H9 (cell line): ENCODE measurements around the gene VMAC. TPM values are rescaled to one million over a fixed set of nuclear protein-coding genes. Genes with fewer than 3 reads are reported as not detected.

Source experiments
- DNase-seq: peaks from one replicate; pipeline ENCODE4 v3.0.0-alpha.2; 2017
- H2AFZ ChIP-seq: one replicate; pipeline ENCODE4 v1.6.1; 2013; ENCODE audit warnings: mild to moderate bottlenecking, low read length, control low read depth, moderate library complexity
- H2AK5ac ChIP-seq: 2 replicates; pipeline ENCODE4 v1.6.1; 2013; ENCODE audit warnings: low read length, control low read depth, mixed read lengths; ENCODE audit not compliant: insufficient read length
- H2BK120ac ChIP-seq: one replicate; pipeline ENCODE4 v1.6.1; 2013; ENCODE audit warnings: low read depth, mild to moderate bottlenecking, low read length, control low read depth, inconsistent platforms; ENCODE audit not compliant: poor library complexity, severe bottlenecking
- H2BK12ac ChIP-seq: 2 replicates; pipeline ENCODE4 v1.6.1; 2013; ENCODE audit warnings: low read length, control low read depth, mixed read lengths, low read depth; ENCODE audit not compliant: insufficient read length
- H2BK15ac ChIP-seq: 2 replicates; pipeline ENCODE4 v1.6.1; 2013; ENCODE audit warnings: low read depth, low read length, control low read depth
- H2BK20ac ChIP-seq: one replicate; pipeline ENCODE4 v1.6.1; 2013; ENCODE audit warnings: low read depth, mild to moderate bottlenecking, low read length, control low read depth, inconsistent platforms; ENCODE audit not compliant: poor library complexity, severe bottlenecking
- H2BK5ac ChIP-seq: 2 replicates; pipeline ENCODE4 v1.6.1; 2013; ENCODE audit warnings: low read length, control low read depth, mixed read lengths; ENCODE audit not compliant: insufficient read length
- H3K14ac ChIP-seq: 2 replicates; pipeline ENCODE4 v1.6.1; 2013; ENCODE audit warnings: low read length, control low read depth; ENCODE audit not compliant: insufficient read depth
- H3K18ac ChIP-seq: 2 replicates; pipeline ENCODE4 v1.6.1; 2013; ENCODE audit warnings: low read depth, mild to moderate bottlenecking, mixed read lengths, low read length, control low read depth; ENCODE audit not compliant: insufficient read length
- H3K23ac ChIP-seq: 2 replicates; pipeline ENCODE4 v1.6.1; 2013; ENCODE audit warnings: low read length, control low read depth, mixed read lengths, low read depth; ENCODE audit not compliant: insufficient read length
- H3K23me2 ChIP-seq: 2 replicates; pipeline ENCODE4 v1.6.1; 2013; ENCODE audit warnings: low read depth, mild to moderate bottlenecking, mixed read lengths, low read length, control low read depth; ENCODE audit not compliant: insufficient read length, poor library complexity, severe bottlenecking
- H3K27ac ChIP-seq: 2 replicates; pipeline ENCODE4 v1.5.1; 2013; ENCODE audit warnings: low read length, control low read depth, mixed read lengths, low read depth; ENCODE audit not compliant: insufficient read length
- H3K27me3 ChIP-seq: 2 replicates; pipeline ENCODE4 v1.6.1; 2013; ENCODE audit warnings: low read length, control low read depth, inconsistent platforms; ENCODE audit not compliant: insufficient read depth
- H3K4ac ChIP-seq: 2 replicates; pipeline ENCODE4 v1.6.1; 2013; ENCODE audit warnings: low read depth, mild to moderate bottlenecking, control low read depth, inconsistent platforms, low read length, moderate library complexity
- H3K4me1 ChIP-seq: 2 replicates; pipeline ENCODE4 v1.6.1; 2013; ENCODE audit warnings: low read length, control low read depth, inconsistent platforms; ENCODE audit not compliant: insufficient read depth
- H3K4me2 ChIP-seq: 2 replicates; pipeline ENCODE4 v1.6.1; 2013; ENCODE audit warnings: low read length, control low read depth, mixed read lengths; ENCODE audit not compliant: insufficient read length, insufficient read depth
- H3K56ac ChIP-seq: 2 replicates; pipeline ENCODE4 v1.6.1; 2013; ENCODE audit warnings: low read depth, mild to moderate bottlenecking, mixed read lengths, low read length, control low read depth; ENCODE audit not compliant: insufficient read length
- H3K79me1 ChIP-seq: 2 replicates; pipeline ENCODE4 v1.6.1; 2013; ENCODE audit warnings: low read depth, mild to moderate bottlenecking, moderate library complexity, low read length, control low read depth, inconsistent platforms; ENCODE audit not compliant: insufficient read depth, poor library complexity, severe bottlenecking
- H3K79me2 ChIP-seq: 2 replicates; pipeline ENCODE4 v1.6.1; 2013; ENCODE audit warnings: low read length, control low read depth, inconsistent platforms; ENCODE audit not compliant: insufficient read depth
- H3K9ac ChIP-seq: 2 replicates; pipeline ENCODE4 v1.6.1; 2013; ENCODE audit warnings: low read length, control low read depth, mixed read lengths; ENCODE audit not compliant: insufficient read length; ENCODE audit errors: extremely low read depth
- H3K9me3 ChIP-seq: one replicate; pipeline ENCODE4 v1.6.1; 2013; ENCODE audit warnings: low read depth, low read length, inconsistent platforms; ENCODE audit not compliant: control insufficient read depth
- H3T11ph ChIP-seq: one replicate; pipeline ENCODE4 v1.6.1; 2013; ENCODE audit warnings: mild to moderate bottlenecking, low read length, control low read depth, inconsistent platforms
- H4K20me1 ChIP-seq: one replicate; pipeline ENCODE4 v1.6.1; 2013; ENCODE audit not compliant: control insufficient read depth, insufficient read length, insufficient read depth
- H4K5ac ChIP-seq: 2 replicates; pipeline ENCODE4 v1.6.1; 2013; ENCODE audit warnings: low read depth, mild to moderate bottlenecking, mixed read lengths, low read length, control low read depth; ENCODE audit not compliant: insufficient read length
- H4K8ac ChIP-seq: replicated peaks from 2 replicates; pipeline ENCODE4 v1.6.1; 2013; ENCODE audit warnings: low read length, control low read depth, mixed read lengths, low read depth; ENCODE audit not compliant: insufficient read length
- H4K91ac ChIP-seq: 2 replicates; pipeline ENCODE4 v1.6.1; 2013; ENCODE audit warnings: low read depth, mild to moderate bottlenecking, moderate library complexity, mixed read lengths, low read length, control low read depth; ENCODE audit not compliant: insufficient read length
- H3K27ac Mint-ChIP-seq, 3 experiments: 2 replicates in 2 of 3; 3 replicates in 1 of 3; pipeline ENCODE4 v1.8.0; 2020 to 2021; ENCODE audit warnings: mixed read lengths in 3 of 3, mild to moderate bottlenecking in 1 of 3, moderate library complexity in 1 of 3
- H3K27me3 Mint-ChIP-seq: 2 replicates; pipeline ENCODE4 v1.8.0; 2021; ENCODE audit warnings: low read depth, mild to moderate bottlenecking, moderate library complexity, mixed read lengths
- H3K36me3 Mint-ChIP-seq, 3 experiments: 2 replicates in 2 of 3; 3 replicates in 1 of 3; pipeline ENCODE4 v1.8.0; 2020 to 2021; ENCODE audit warnings: low read depth in 3 of 3, mixed read lengths in 3 of 3; ENCODE audit not compliant: insufficient read depth in 1 of 3
- H3K4me1 Mint-ChIP-seq, 2 experiments: 2 replicates each; pipeline ENCODE4 v1.8.0; 2020; ENCODE audit warnings: mixed read lengths in 2 of 2
- H3K4me3 Mint-ChIP-seq, 2 experiments: 2 replicates in 1 of 2; 3 replicates in 1 of 2; pipeline ENCODE4 v1.8.0; 2020 to 2021; ENCODE audit warnings: mild to moderate bottlenecking in 2 of 2, mixed read lengths in 2 of 2, moderate library complexity in 1 of 2
- H3K9me3 Mint-ChIP-seq, 2 experiments: 2 replicates in 1 of 2; 3 replicates in 1 of 2; pipeline ENCODE4 v1.8.0; 2020; ENCODE audit warnings: mild to moderate bottlenecking in 2 of 2, mixed read lengths in 2 of 2, moderate library complexity in 1 of 2
- WGBS: extraction: QIAGEN DNeasy Blood & Tissue Kit; methylation state at CpG from one replicate; pipeline ENCODE4 v1.1.7; 2013; ENCODE audit warnings: missing lambda C conversion rate, low lambda C conversion rate, mixed read lengths; ENCODE audit not compliant: insufficient read length; ENCODE audit errors: extremely low coverage; 5-methylcytosine and 5-hydroxymethylcytosine counted together
- total RNA-seq: library from RNA; stranded (reverse); gene quantifications from 2 replicates; pipeline ENCODE4 v1.2.1, GENCODE V29; 2021
- TF ChIP-seq, protein P1 (sequence below): fragments of 200-600 bp; sonication (generic); conservative IDR thresholded peaks from 3 replicates; pipeline ENCODE4 v1.8.0; 2021; ENCODE audit warnings: antibody characterized with exemption, mild to moderate bottlenecking

Gene VMAC
- total RNA-seq, 1 experiment from 2014 or later = 2.2 TPM

DNA sequence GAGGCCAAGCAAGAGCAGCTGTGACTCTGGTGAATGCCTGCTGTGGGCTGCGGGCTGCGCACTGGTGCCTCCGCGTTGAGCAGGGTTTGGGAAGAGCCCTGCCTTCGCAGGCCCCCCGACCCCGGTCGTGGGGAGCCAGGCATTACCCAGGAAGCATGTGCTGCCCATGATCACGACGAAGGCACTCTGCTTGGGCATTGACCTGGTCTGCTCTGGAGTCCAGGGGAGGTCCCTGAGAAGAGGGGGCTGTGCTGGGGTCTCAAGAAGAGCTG, 54.1 kb downstream of the VMAC start:
- Mint-ChIP-seq H3K4me1 (peaks cover 62 to 63% of the 10 kb centered on the region in 2 experiments), H3K27me3 (no peaks in the 10 kb centered on the region), H3K9me3 (no peaks in the 10 kb centered on the region), H3K4me3 (no peak overlapping the region), H3K27ac (peak overlapping the region; percentile 33 to 92 (median 64); a peak in 3 of 7 replicates), H3K36me3 (no peaks in the 10 kb centered on the region)
- Histone ChIP-seq H3K4me2 (no peak overlapping the region), H2BK5ac (no peak overlapping the region), H2AFZ (no peak overlapping the region), H2BK20ac (no peak overlapping the region), H3K14ac (peak overlapping the region; percentile 0; the same call in 1 of the 2 replicates), H3K27me3 (no peaks in the 10 kb centered on the region), H3T11ph (no peak overlapping the region), H2BK120ac (no peak overlapping the region), H4K91ac (no peak overlapping the region), H3K27ac (no peak overlapping the region), H3K18ac (no peak overlapping the region), H3K56ac (no peak overlapping the region), H3K4me1 (peaks cover 14% of the 10 kb centered on the region), H4K5ac (no peak overlapping the region), H3K23me2 (no peaks in the 10 kb centered on the region), H2AK5ac (no peak overlapping the region), H4K20me1 (no peaks in the 10 kb centered on the region), H3K9me3 (no peaks in the 10 kb centered on the region), H4K8ac (no peak overlapping the region), H3K79me1 (peaks cover 4% of the 10 kb centered on the region), H3K79me2 (peaks cover 43% of the 10 kb centered on the region; the same call in 1 of the 2 replicates), H3K4ac (no peak overlapping the region), H3K23ac (no peak overlapping the region), H2BK15ac (no peak overlapping the region), H2BK12ac (no peak overlapping the region), H3K9ac (no peak overlapping the region)
- WGBS = no CpG with 5 or more reads among the region's 10 CpGs
- TF ChIP-seq, protein P1, sequence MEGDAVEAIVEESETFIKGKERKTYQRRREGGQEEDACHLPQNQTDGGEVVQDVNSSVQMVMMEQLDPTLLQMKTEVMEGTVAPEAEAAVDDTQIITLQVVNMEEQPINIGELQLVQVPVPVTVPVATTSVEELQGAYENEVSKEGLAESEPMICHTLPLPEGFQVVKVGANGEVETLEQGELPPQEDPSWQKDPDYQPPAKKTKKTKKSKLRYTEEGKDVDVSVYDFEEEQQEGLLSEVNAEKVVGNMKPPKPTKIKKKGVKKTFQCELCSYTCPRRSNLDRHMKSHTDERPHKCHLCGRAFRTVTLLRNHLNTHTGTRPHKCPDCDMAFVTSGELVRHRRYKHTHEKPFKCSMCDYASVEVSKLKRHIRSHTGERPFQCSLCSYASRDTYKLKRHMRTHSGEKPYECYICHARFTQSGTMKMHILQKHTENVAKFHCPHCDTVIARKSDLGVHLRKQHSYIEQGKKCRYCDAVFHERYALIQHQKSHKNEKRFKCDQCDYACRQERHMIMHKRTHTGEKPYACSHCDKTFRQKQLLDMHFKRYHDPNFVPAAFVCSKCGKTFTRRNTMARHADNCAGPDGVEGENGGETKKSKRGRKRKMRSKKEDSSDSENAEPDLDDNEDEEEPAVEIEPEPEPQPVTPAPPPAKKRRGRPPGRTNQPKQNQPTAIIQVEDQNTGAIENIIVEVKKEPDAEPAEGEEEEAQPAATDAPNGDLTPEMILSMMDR = no peak
- DNase-seq = no peak
